Stimulated activated CD4-positive, alpha-beta T cell treated with anti-CD3 and anti-CD28 coated beads, TNF-alpha, amount 100 ng/mL, for 4 hours (primary cell): ENCODE data around the gene C19orf18.

ENCODE experiments used
- DNase-seq, 3 experiments: peaks; one replicate each; pipeline ENCODE4 v3.0.0-alpha.2; 2020; ENCODE audit warnings: low read depth in 3 of 3

C19orf18 gene

GRCh38 chr19:57947419-57948134 lies 26.8 kb downstream of the C19orf18 start, which contains the start of gene ZNF256:
TSS of gene ZNF256 (minus strand) at chr19:57947706. CDS start at chr19:57947474, 232 bp downstream.
- peak; percentile 78 to 83 (median 81) for DNase-seq

- DNase-seq: no peak
These were observed 27.3 kb downstream of the C19orf18 start for GRCh38 chr19:57947088-57947418.

GRCh38 chr19:57946316-57946715 lies 28.0 kb downstream of the C19orf18 start:
- no peak for DNase-seq

GRCh38 chr19:57941593-57941992 lies 32.7 kb downstream of the C19orf18 start:
- no peak for DNase-seq

GRCh38 chr19:57935731-57936130 lies 38.6 kb downstream of the C19orf18 start:
- DNase-seq: no peak

- DNase-seq: no peak
These were observed 39.3 kb downstream of the C19orf18 start, which contains the start of gene ZNF418 for GRCh38 chr19:57934820-57935665. TSS of gene ZNF418 (minus strand) at chr19:57935402. CDS start at chr19:57933822, 1,580 bp downstream.

GRCh38 chr19:57927587-57927986 lies 46.7 kb downstream of the C19orf18 start:
- DNase-seq: no peak

- DNase-seq: peak; percentile 48 to 78 (median 73)
These were observed 58.0 kb downstream of the C19orf18 start, which contains the start of gene ZNF417 for GRCh38 chr19:57916168-57916995. TSS of gene ZNF417 (minus strand) at chr19:57916592. CDS start at chr19:57916411, 181 bp downstream.

- no peak for DNase-seq
These were observed 59.8 kb downstream of the C19orf18 start for GRCh38 chr19:57914531-57914930.
